ENCODE measurements around the gene TET1.
A peak's percentile ranks its signal among the peaks of the same experiment; 100 is the strongest.

The TET1 gene

DNA sequence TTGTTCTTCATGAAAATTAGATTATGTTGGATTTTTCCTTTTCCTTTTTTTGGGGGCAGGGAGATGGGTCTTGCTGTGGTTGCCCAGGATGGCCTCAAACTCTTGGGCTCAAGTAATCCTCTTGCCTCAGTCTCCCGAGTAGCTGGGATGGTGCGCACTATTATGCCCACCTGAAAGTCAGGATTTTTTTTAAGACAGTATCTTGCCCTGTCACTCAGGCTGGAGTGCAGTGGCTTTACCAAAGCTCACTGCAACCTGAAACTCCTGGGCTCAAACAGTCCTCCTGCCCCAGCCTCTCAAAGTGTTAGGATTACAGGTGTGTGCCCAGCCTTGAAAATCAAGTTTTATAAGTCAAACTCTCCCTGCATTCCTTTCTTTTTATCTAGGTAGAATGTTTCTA lies 1.7 kb upstream of the TET1 start:
- no peak for DNase-seq
- Histone ChIP-seq H3K9me3 (no peaks in the 10 kb centered on the region), H3K4me3 (ENCODE audit: low read depth, low read length) (no peak overlapping the region), H3K27me3 (no peaks in the 10 kb centered on the region), H3K36me3 (no peaks in the 10 kb centered on the region), H3K4me1 (no peaks in the 10 kb centered on the region)
- TF ChIP-seq, protein P1, sequence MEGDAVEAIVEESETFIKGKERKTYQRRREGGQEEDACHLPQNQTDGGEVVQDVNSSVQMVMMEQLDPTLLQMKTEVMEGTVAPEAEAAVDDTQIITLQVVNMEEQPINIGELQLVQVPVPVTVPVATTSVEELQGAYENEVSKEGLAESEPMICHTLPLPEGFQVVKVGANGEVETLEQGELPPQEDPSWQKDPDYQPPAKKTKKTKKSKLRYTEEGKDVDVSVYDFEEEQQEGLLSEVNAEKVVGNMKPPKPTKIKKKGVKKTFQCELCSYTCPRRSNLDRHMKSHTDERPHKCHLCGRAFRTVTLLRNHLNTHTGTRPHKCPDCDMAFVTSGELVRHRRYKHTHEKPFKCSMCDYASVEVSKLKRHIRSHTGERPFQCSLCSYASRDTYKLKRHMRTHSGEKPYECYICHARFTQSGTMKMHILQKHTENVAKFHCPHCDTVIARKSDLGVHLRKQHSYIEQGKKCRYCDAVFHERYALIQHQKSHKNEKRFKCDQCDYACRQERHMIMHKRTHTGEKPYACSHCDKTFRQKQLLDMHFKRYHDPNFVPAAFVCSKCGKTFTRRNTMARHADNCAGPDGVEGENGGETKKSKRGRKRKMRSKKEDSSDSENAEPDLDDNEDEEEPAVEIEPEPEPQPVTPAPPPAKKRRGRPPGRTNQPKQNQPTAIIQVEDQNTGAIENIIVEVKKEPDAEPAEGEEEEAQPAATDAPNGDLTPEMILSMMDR (IDR thresholded peaks at IDR 0.05; ENCODE audit: low read depth, low read length): no peak

DNA sequence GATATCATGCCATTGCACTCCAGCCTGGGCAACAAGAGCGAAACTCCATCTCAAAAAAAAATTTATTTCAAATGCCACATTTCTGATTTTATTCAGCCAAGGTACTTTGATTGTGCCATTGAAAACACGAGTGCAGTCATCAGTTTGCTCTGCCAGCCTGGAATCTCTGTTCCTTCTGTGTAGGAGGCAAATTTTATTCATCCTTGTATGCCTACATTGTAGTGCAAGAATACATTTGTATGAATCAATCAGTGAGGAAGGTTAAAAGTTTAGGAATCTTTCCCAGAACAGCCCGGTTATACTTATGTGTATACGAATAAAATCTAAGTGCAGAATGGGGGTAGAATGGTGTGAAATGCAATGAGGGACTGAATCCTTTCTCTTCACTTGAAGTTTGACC lies 886 bp upstream of the TET1 start:
- Histone ChIP-seq H3K9me3 (no peaks in the 10 kb centered on the region), H3K4me3 (ENCODE audit: low read depth, low read length) (no peak overlapping the region), H3K36me3 (no peaks in the 10 kb centered on the region; the same call in 1 of the 2 replicates), H3K27me3 (no peaks in the 10 kb centered on the region), H3K4me1 (no peaks in the 10 kb centered on the region)
- TF ChIP-seq, protein P1 (IDR thresholded peaks at IDR 0.05; ENCODE audit: low read depth, low read length): no peak
- DNase-seq: no peak

DNA sequence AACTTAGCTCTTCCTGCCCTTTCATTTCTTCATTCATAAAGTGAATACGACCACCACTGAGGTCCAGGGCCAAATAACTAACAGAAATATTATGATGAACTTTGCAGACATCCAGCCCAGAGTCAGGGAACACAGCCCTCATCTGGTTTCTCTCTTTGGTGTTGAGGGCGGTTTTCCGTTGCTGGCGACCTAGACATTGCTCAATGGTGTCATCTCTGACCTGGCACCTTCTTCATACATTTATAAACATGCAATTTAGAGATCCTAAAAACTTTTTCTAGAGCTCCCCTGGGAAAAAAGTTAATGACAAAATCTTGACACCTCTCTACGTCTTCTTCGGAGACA lies 324 bp upstream of the TET1 start:
- DNase-seq: no peak
- Histone ChIP-seq H3K4me3 (ENCODE audit: low read depth, low read length) (peak overlapping the region; percentile 74), H3K27me3 (no peaks in the 10 kb centered on the region), H3K36me3 (no peaks in the 10 kb centered on the region; the same call in 1 of the 2 replicates), H3K4me1 (no peaks in the 10 kb centered on the region), H3K9me3 (no peaks in the 10 kb centered on the region)
- TF ChIP-seq, protein P1 (IDR thresholded peaks at IDR 0.05; ENCODE audit: low read depth, low read length): no peak

DNA sequence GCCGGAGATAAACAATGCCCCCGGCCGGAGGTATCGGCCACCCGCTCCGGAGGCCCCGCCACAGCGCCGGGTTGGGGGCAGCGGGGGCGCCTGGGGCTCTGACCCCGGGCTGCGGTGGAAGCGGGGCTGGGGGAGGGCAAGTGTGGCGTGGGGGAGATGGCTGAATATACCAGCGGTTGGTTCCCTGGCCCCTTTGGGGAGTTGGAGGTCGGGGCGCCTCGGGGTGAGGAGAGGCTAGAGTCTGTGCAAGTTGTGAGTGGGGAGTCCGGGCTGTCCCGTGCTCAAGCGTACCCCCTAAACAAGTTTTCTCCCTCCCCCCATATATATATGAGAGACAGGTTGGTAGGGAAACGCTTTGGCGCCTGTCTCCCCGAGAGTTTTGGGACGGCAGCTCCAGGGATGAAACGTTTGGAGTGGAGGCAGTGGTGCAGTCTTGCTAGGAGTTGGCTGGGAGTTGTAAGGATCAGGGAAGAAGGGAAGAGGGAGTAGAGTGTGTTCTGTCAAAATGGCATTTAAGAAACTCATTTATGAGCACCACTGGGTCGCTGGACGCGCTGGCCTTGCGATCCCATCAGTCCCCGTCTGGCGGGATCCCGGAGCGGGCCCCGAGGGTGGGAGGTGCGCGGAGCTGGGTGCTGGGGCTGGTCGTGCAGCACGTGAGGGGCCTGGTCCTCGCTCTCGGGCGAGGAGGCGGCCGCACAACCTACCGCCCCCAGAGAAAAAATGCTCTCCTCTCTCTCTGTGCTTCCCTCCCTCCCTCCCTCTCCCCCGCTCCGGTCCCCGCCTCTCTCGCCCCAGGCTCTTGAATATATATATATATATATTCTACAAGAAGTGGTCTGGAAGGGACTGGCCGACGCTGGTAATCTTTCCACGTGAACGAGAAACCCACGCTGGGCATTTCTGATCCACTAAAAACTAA lies 1.1 kb downstream of the TET1 start:
- peak; percentile 83 for DNase-seq

DNA sequence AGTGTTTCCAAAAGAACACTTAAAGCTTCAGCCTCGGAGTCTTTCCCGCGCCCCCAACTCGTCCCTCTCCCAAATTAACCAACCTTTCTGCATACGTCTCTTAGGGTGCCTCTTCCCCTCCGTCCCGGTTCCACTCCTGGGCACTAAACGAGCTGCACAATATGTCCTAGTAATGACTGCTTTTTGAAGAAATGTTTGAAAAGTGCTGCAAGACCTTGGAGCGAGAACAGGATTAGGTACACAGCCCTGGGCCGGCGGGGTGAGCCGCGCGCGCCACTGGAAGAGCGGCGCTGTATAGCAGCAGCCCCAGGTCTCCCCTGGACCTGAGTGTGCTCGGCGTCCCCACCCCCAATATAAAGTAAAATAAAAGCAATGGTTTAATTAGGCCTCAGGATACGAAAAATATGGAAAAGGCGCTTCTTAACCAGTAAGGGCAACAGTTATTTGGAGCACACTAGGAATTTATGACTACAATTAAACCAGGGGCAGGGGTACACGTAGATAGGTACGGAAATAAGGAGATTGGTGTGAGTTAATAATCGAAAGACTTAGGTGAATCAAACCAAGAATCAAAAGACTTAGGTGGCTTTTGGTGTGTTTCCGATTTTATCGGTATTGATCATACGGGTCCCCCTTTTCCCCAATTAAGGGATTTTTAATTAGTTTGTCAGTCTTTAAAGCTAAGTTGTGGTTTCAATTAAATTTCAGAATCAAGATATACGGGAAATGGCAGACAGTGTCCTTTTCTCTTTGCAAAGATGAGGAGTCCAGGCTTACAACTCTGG lies 1.9 kb downstream of the TET1 start:
- Histone ChIP-seq H3K4me3 (ENCODE audit: low read depth, low read length) (peak overlapping the region; percentile 74), H3K4me1 (peaks cover 4% of the 10 kb centered on the region), H3K36me3 (no peaks in the 10 kb centered on the region; the same call in 1 of the 2 replicates), H3K9me3 (no peaks in the 10 kb centered on the region), H3K27me3 (no peaks in the 10 kb centered on the region)
- TF ChIP-seq, protein P1 (IDR thresholded peaks at IDR 0.05; ENCODE audit: low read depth, low read length): no peak
- DNase-seq: peak; percentile 57

More for the DNA sequence above, 1.1 kb downstream of the TET1 start:
- TF ChIP-seq, protein P1 (IDR thresholded peaks at IDR 0.05; ENCODE audit: low read depth, low read length): no peak
- Histone ChIP-seq H3K9me3 (no peaks in the 10 kb centered on the region), H3K27me3 (no peaks in the 10 kb centered on the region), H3K36me3 (no peaks in the 10 kb centered on the region; the same call in 1 of the 2 replicates), H3K4me3 (ENCODE audit: low read depth, low read length) (peak overlapping the region; percentile 74), H3K4me1 (peaks cover 4% of the 10 kb centered on the region)
